ENCODE measurements around the gene PHETA1. TPM values are rescaled to one million over a fixed set of nuclear protein-coding genes. Genes with fewer than 3 reads are reported as not detected.
"Not testable (repeated sequence)": the region's sequence is repeated elsewhere in the genome, so short reads cannot be mapped to it uniquely, and the experiment has no call there.

The PHETA1 gene
- total RNA-seq, 1 donor from 2014 or later: 9.1 TPM

- DNase-seq (ENCODE audit: low read depth in 2 of 2): not testable (repeated sequence)
Measured at GRCh38 chr12:111373231-111373630, 4.3 kb upstream of the PHETA1 start.

- DNase-seq (ENCODE audit: low read depth in 2 of 2): no peak
Measured at GRCh38 chr12:111369496-111370220, 763 bp upstream of the PHETA1 start.

GRCh38 chr12:111368291-111368787 lies 556 bp downstream of the PHETA1 start:
- DNase-seq (ENCODE audit: low read depth in 2 of 2): peak; percentile 16 to 20

GRCh38 chr12:111367661-111368221 lies 1.2 kb downstream of the PHETA1 start:
- peak; percentile 52 to 55 for DNase-seq (ENCODE audit: low read depth in 2 of 2)

- no peak for DNase-seq (ENCODE audit: low read depth in 2 of 2)
Measured at GRCh38 chr12:111366583-111366982, 2.3 kb downstream of the PHETA1 start.

GRCh38 chr12:111366075-111366474 lies 2.8 kb downstream of the PHETA1 start:
- DNase-seq (ENCODE audit: low read depth in 2 of 2): no peak

GRCh38 chr12:111363578-111363977 lies 5.3 kb downstream of the PHETA1 start:
- DNase-seq (ENCODE audit: low read depth in 2 of 2): peak; percentile 48 to 63

GRCh38 chr12:111362687-111363475 lies 6.0 kb downstream of the PHETA1 start:
- DNase-seq (ENCODE audit: low read depth in 2 of 2): no peak

GRCh38 chr12:111361717-111362576 lies 6.9 kb downstream of the PHETA1 start:
- no peak for DNase-seq (ENCODE audit: low read depth in 2 of 2)

GRCh38 chr12:111361073-111361716 lies 7.7 kb downstream of the PHETA1 start:
- DNase-seq (ENCODE audit: low read depth in 2 of 2): peak in 1 of 2 donors; percentile 30

GRCh38 chr12:111360325-111360930 lies 8.5 kb downstream of the PHETA1 start:
- DNase-seq (ENCODE audit: low read depth in 2 of 2): no peak

- no peak for DNase-seq (ENCODE audit: low read depth in 2 of 2)
Measured at GRCh38 chr12:111359914-111360276, 9.0 kb downstream of the PHETA1 start.

GRCh38 chr12:111359231-111359913 lies 9.5 kb downstream of the PHETA1 start:
- DNase-seq (ENCODE audit: low read depth in 2 of 2): no peak

- DNase-seq (ENCODE audit: low read depth in 2 of 2): no peak
Measured at GRCh38 chr12:111355201-111355925, 13.5 kb downstream of the PHETA1 start.

- DNase-seq (ENCODE audit: low read depth in 2 of 2): no peak
Measured at GRCh38 chr12:111354511-111354910, 14.4 kb downstream of the PHETA1 start.

- DNase-seq (ENCODE audit: low read depth in 2 of 2): no peak
Measured at GRCh38 chr12:111353603-111354295, 15.1 kb downstream of the PHETA1 start.

GRCh38 chr12:111353026-111353425 lies 15.9 kb downstream of the PHETA1 start:
- DNase-seq (ENCODE audit: low read depth in 2 of 2): no peak

- no peak for DNase-seq (ENCODE audit: low read depth in 2 of 2)
Measured at GRCh38 chr12:111352296-111352993, 16.4 kb downstream of the PHETA1 start.

Data from lung microvascular endothelial cell (primary cell).